ENCODE data around the gene TRIM38.
"Not testable (repeated sequence)": the region's sequence is repeated elsewhere in the genome, so short reads cannot be mapped to it uniquely, and the experiment has no call there.

Gene TRIM38

GRCh38 chr6:25928562-25929324 is 33.9 kb upstream of the TRIM38 start:
- TF ChIP-seq CTCF (IDR thresholded peaks at IDR 0.05; ENCODE audit: borderline replicate concordance, control extremely low read depth, extremely low read depth, insufficient read depth, missing control alignments) = no peak
- in situ Hi-C loops (cut with MboI; ENCODE audit: low sequenced_read_pairs, unreplicated experiment) = loop anchor here (25.0 kb wide), 1 partner anchor 666 kb away; no protein-coding TSS in a partner anchor
- no peak for DNase-seq (ENCODE audit: low spot score)

- in situ Hi-C loops (cut with MboI; ENCODE audit: low sequenced_read_pairs, unreplicated experiment) = loop anchor here (25.0 kb wide), 1 partner anchor 667 kb away; no protein-coding TSS in a partner anchor
- DNase-seq (ENCODE audit: low spot score) = not testable (repeated sequence)
Measured at GRCh38 chr6:25929785-25930184, 32.8 kb upstream of the TRIM38 start.

GRCh38 chr6:25930532-25931410 is 31.8 kb upstream of the TRIM38 start, which contains the start of gene SLC17A2:
TSS of gene SLC17A2 (minus strand) at chr6:25930691. CDS start at chr6:25925796, 4,895 bp downstream.
- in situ Hi-C loops (cut with MboI; ENCODE audit: low sequenced_read_pairs, unreplicated experiment) = loop anchor here (25.0 kb wide), 1 partner anchor 668 kb away; no protein-coding TSS in a partner anchor
- TF ChIP-seq CTCF (IDR thresholded peaks at IDR 0.05; ENCODE audit: borderline replicate concordance, control extremely low read depth, extremely low read depth, insufficient read depth, missing control alignments) = no peak
- no peak for DNase-seq (ENCODE audit: low spot score)

GRCh38 chr6:25931411-25931709 is 31.2 kb upstream of the TRIM38 start:
- in situ Hi-C loops (cut with MboI; ENCODE audit: low sequenced_read_pairs, unreplicated experiment) = loop anchor here (25.0 kb wide), 1 partner anchor 669 kb away; no protein-coding TSS in a partner anchor
- TF ChIP-seq CTCF (IDR thresholded peaks at IDR 0.05; ENCODE audit: borderline replicate concordance, control extremely low read depth, extremely low read depth, insufficient read depth, missing control alignments) = no peak
- DNase-seq (ENCODE audit: low spot score) = no peak

- DNase-seq (ENCODE audit: low spot score) = no peak
- no peak for TF ChIP-seq CTCF (IDR thresholded peaks at IDR 0.05; ENCODE audit: borderline replicate concordance, control extremely low read depth, extremely low read depth, insufficient read depth, missing control alignments)
- in situ Hi-C loops (cut with MboI; ENCODE audit: low sequenced_read_pairs, unreplicated experiment) = loop anchor here (25.0 kb wide), 1 partner anchor 672 kb away; no protein-coding TSS in a partner anchor
Measured at GRCh38 chr6:25934156-25934555, 28.4 kb upstream of the TRIM38 start.

- in situ Hi-C loops (cut with MboI; ENCODE audit: low sequenced_read_pairs, unreplicated experiment) = loop anchor here (25.0 kb wide), 1 partner anchor 673 kb away; no protein-coding TSS in a partner anchor
- DNase-seq (ENCODE audit: low spot score) = no peak
- no peak for TF ChIP-seq CTCF (IDR thresholded peaks at IDR 0.05; ENCODE audit: borderline replicate concordance, control extremely low read depth, extremely low read depth, insufficient read depth, missing control alignments)
Measured at GRCh38 chr6:25934735-25935313, 27.8 kb upstream of the TRIM38 start.
